Stimulated activated CD4-positive, alpha-beta T cell treated with anti-CD3 and anti-CD28 coated beads, TNF-alpha, amount 100 ng/mL, for 1 hour (primary cell): ENCODE measurements around the gene KIF5A.

ENCODE experiments used
- DNase-seq, 3 donors: peaks; one replicate each; pipeline ENCODE4 v3.0.0-alpha.2; 2020; ENCODE audit warnings: low read depth in 3 of 3, low spot score in 1 of 3

KIF5A gene

DNA sequence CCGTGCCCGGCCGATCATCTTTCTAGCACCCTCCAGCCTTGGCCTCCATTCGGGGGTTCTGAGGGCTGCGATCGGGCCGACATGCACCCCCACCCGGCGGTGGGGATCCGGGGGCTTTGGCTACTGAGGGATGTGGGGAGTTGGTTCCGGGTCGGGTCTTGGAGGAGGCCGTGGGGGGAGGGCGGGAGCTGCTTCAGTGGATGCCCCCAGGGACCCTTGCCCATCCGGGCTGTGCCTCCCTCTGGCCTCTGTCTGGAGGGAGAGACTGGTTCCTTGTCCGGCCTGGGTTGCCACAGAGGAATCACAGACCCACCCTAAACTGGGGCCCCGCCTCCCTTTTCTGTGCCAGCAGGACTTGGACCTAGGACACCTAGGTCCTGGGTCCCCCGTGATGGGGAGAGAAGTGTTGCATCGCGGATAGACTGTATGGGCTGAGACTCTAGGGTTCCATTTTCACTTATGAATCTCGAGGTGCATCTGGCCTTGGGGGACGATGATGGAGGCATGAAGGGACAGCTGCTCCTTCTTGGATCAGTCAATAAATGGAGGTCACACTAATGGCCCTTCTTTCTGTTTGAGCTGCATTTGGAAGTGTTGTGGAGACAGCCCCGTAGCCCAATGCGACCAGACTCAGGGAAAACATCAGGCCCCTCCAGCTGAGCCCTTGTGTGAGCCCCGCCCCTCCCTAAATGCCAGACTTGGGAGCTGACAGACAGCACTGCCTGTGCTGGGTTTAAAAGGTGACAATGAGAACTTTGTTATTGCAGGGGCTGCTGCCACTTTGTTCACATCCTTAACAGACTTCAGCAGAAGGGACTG is 55.4 kb downstream of the KIF5A start:
- no peak for DNase-seq

GRCh38 chr12:57605811-57606311 is 56.0 kb downstream of the KIF5A start:
- no peak for DNase-seq

DNA sequence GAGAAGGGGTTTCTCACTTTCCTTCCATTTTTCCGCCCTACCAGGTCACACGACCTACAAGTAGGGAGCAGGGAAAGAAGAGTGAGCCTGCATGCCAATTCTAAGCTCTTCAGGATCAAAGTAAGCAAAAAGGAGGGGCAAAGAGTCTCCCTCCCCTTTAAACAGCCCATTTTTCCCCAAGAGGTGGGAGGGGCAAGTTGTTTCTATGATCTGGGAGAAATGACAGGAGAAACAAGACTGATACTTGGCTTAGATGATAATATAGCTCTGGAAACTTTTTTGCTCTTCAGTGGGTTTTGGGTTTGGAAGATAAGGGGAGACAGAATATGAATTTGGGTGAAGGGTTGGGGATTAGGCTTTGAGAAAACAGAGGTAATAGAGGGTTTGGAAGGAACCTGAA is 56.6 kb downstream of the KIF5A start:
- DNase-seq: no peak

- no peak for DNase-seq
These were observed 57.0 kb downstream of the KIF5A start for GRCh38 chr12:57606821-57607220.

- no peak for DNase-seq
These were observed 58.3 kb downstream of the KIF5A start for GRCh38 chr12:57607958-57608663.

GRCh38 chr12:57609101-57609780 is 59.4 kb downstream of the KIF5A start:
- DNase-seq: no peak

- no peak for DNase-seq
These were observed 60.1 kb downstream of the KIF5A start for GRCh38 chr12:57609781-57610553.

DNA sequence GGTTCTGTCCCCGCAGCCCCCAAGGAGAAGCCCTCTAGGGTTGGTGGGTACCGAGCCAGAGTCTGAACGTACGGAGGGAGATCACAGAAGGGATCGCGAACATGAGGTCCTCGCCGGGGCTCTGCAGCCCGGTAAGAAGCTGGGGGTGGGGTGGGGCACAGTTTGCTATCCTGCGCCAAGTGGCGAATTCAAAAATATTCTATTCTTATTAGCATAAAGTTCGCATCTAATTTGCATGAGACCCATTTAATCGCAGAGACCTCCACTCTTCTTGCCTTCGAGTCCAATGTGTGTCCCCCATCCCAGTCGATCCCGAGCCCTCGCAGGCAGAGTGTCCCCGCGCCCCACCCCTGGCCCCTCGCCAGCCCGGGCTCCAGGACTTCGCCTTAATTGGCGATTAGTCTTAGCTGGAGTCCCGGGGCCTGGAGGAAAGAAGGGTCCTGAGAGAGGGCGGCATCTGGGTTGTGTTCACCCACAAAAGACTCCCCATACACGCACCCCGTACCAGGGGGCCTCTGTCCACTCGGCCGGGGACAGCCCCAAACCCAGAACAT is 60.8 kb downstream of the KIF5A start:
- DNase-seq: no peak

GRCh38 chr12:57611108-57611826 is 61.4 kb downstream of the KIF5A start, which contains the start of gene ARHGEF25:
TSS of gene ARHGEF25 (plus strand) at chr12:57611435. CDS start at chr12:57611895, 460 bp downstream.
- no peak for DNase-seq

DNA sequence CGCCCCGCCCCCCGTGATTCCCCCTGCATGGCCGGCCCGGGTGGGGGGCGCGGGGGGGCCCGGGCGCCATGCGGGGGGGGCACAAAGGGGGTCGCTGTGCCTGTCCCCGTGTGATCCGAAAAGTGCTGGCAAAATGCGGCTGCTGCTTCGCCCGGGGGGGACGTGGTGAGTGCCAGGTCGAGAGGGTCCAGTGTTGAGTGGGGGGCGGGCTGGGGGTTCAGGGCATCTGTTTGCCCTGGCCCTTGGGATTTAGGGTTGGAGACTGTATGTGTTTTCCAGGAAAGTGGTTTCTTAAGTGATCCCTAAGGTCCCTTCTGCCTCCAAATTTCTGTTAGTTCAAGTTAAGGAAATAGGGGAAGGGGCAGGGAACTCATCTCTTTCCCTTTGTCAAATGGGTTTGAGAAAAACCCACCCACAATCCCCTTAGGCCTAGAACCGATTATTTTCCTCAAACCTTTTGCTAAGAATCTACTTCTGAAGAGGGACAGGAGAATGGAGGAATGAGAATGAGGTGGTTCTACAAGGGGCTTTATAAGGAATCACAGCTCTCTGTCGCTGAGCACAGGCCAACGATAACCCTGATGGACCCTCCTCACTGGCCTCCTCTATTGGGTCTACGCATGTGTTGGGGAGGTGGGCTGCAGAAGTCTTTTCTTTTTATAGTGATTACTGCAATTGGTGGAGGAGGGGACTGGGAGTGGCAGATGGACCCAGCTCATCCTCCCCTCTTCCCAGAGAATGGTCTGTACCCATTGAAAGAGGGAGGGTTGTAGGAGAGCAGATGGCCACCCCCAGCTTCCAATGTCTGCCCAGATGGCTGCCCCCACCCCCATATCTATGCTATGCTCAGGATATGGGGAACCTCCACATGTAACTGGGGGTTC is 62.2 kb downstream of the KIF5A start:
- DNase-seq: no peak

GRCh38 chr12:57612711-57613426 is 63.0 kb downstream of the KIF5A start:
- no peak for DNase-seq

- DNase-seq: no peak
These were observed 63.7 kb downstream of the KIF5A start for GRCh38 chr12:57613427-57614109.

DNA sequence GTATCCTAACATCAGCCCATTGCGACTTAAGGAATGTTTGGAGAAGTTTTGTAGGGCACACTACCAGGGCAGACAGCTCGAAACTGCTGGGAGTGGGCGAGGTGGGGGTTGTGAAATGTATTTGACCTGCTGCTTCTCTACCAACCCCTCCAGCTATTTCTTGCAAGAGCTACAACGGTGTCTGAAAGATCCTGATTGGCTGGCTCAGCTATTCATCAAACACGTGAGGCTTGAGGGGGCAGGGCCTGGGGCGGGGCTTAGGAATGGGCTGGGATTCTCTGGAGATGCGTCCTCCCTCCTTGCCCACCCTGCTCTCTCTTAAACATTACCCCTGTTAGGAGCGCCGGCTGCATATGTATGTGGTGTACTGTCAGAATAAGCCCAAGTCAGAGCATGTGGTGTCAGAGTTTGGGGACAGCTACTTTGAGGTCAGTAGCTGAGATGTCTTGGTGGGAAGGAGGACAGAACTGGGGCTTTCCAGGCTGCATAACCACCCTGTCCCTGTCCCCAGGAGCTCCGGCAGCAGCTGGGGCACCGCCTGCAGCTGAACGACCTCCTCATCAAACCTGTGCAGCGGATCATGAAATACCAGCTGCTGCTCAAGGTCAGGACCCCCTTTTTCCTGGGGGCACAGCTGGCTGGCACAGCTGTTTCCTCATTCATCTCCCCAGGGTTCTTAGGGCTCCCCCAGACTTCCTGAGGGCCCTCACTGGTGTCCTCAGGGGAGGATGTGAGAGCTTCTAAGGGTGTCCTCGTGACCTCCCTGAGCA is 64.5 kb downstream of the KIF5A start:
- DNase-seq: no peak

DNA sequence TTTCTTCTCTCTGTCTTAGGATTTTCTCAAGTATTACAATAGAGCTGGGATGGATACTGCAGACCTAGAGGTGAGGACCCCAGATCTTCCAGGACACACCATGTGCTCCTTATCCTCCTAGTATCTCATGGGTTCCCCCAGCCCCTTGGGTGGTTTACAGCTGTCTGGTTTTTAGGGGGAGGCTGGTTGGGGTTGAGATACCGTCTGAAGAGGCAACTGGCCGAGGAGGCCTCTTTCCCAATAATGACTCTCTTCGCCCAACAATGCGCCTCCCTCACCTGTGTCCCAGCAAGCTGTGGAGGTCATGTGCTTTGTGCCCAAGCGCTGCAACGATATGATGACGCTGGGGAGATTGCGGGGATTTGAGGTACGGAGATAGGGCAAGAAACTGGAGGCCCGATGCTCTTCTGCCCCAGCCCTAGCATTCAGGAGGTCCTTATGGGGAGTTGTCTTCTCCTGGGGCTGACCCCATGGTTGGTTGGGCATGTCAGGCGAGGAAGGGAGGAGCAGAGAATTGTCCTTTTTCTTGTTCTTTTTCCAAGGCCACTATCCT is 65.2 kb downstream of the KIF5A start:
- no peak for DNase-seq

- no peak for DNase-seq
These were observed 65.8 kb downstream of the KIF5A start for GRCh38 chr12:57615637-57616036.

DNA sequence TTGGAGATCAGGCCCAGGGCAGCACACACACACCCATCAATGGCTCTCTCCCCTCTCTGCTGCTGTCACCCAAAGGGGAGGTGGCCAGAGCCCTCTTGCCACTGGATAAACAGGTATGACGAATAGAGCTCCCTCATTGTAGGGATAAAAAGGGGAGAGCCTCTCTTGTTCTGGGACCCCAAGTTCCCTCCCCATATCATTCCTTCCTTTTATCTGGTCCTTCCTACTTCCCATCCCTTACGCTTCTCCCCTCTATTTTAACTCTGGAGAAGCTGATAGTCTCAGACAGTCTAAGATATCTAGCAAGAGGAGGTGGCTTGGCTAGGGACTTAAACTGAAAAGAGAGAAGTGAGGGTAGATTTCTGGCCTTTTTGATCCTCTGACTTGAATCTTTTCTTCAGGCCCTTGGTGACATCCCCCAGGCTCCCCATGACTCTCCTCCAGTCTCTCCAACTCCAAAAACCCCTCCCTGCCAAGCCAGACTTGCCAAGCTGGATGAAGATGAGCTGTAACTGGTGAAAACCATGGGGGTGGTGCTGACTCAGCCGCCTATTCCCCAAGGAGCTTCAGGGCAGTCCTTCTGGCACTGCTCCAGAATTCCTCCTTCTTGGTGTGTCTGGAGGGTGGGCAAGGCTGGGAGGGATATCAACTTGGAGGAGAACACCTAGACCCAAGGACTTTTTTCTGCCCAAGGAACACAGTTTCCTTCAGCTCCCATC is 66.7 kb downstream of the KIF5A start:
- no peak for DNase-seq
